ENCODE results near the gene C2CD4C. TPM values are rescaled to one million over a fixed set of nuclear protein-coding genes. Genes with fewer than 3 reads are reported as not detected.

C2CD4C gene
- total RNA-seq, 1 experiment from 2014 or later: 13.6 TPM

DNA sequence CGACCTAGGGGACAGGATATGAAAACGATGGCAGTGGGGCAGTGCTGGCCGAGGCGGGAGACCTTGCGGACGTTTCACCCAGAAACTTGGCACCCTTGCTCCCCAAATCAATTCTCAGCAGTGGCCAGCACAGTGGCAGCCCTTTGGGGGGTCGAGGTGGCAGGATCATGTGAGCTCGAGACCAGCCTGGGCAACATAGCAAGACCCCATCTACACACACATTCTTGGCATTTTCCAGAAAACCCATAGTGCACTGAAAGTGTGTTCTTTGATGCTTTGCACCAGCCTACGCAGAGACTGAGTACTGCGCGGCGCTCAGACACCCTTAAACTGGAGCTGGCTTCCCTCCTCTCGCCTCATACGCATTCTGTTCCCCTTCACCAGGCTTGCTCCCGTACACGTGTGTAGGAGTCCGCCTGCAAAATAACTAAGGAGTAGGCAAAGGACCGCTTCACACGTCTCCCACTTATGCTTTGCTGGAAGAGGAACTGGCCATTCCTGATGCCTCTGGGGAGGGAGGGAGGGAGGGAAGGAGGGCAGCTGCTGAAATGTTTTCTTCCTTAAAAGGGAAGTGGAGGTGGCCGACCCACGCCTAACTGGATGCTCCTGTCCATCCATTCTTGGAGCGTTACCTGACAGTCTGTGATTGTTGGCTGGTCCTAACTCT is 40.9 kb downstream of the C2CD4C start:
- in situ Hi-C loops (cut with HindIII; ENCODE audit: low pct_unique_long_range_greater_than_20kb, low sequenced_read_pairs): no loop called here
- ChIA-PET CTCF (interaction anchor here (0.7 kb wide), 1 partner anchor 15 kb away, joined by 3 read pairs; no protein-coding TSS in a partner anchor), POLR2A (no interaction called here)
- intact Hi-C loops (cut with micrococcal nuclease; ENCODE audit: unreplicated experiment): no loop called here
- no peak for DNase-seq (ENCODE audit: low read depth, low spot score)
- no peaks in the 10 kb centered on the region for H3K36me3 ChIP-seq (ENCODE audit: control insufficient read depth, insufficient read depth, low read length)
- H3K9me3 ChIP-seq (ENCODE audit: control insufficient read depth, insufficient read depth, low read depth, low read length): no peaks in the 10 kb centered on the region
- TF ChIP-seq, protein P1, sequence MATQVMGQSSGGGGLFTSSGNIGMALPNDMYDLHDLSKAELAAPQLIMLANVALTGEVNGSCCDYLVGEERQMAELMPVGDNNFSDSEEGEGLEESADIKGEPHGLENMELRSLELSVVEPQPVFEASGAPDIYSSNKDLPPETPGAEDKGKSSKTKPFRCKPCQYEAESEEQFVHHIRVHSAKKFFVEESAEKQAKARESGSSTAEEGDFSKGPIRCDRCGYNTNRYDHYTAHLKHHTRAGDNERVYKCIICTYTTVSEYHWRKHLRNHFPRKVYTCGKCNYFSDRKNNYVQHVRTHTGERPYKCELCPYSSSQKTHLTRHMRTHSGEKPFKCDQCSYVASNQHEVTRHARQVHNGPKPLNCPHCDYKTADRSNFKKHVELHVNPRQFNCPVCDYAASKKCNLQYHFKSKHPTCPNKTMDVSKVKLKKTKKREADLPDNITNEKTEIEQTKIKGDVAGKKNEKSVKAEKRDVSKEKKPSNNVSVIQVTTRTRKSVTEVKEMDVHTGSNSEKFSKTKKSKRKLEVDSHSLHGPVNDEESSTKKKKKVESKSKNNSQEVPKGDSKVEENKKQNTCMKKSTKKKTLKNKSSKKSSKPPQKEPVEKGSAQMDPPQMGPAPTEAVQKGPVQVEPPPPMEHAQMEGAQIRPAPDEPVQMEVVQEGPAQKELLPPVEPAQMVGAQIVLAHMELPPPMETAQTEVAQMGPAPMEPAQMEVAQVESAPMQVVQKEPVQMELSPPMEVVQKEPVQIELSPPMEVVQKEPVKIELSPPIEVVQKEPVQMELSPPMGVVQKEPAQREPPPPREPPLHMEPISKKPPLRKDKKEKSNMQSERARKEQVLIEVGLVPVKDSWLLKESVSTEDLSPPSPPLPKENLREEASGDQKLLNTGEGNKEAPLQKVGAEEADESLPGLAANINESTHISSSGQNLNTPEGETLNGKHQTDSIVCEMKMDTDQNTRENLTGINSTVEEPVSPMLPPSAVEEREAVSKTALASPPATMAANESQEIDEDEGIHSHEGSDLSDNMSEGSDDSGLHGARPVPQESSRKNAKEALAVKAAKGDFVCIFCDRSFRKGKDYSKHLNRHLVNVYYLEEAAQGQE (IDR thresholded peaks at IDR 0.05; ENCODE audit: insufficient read depth in 1 of 2, low read depth in 2 of 2, low read length in 1 of 2): no peak
- TF ChIP-seq TCF7L2 (IDR thresholded peaks at IDR 0.05; ENCODE audit: low read depth, low read length) (no peak), POLR2AphosphoS5 (IDR thresholded peaks at IDR 0.05; ENCODE audit: low read depth, low read length) (no peak)
- TF ChIP-seq, protein P2, sequence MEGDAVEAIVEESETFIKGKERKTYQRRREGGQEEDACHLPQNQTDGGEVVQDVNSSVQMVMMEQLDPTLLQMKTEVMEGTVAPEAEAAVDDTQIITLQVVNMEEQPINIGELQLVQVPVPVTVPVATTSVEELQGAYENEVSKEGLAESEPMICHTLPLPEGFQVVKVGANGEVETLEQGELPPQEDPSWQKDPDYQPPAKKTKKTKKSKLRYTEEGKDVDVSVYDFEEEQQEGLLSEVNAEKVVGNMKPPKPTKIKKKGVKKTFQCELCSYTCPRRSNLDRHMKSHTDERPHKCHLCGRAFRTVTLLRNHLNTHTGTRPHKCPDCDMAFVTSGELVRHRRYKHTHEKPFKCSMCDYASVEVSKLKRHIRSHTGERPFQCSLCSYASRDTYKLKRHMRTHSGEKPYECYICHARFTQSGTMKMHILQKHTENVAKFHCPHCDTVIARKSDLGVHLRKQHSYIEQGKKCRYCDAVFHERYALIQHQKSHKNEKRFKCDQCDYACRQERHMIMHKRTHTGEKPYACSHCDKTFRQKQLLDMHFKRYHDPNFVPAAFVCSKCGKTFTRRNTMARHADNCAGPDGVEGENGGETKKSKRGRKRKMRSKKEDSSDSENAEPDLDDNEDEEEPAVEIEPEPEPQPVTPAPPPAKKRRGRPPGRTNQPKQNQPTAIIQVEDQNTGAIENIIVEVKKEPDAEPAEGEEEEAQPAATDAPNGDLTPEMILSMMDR (IDR thresholded peaks at IDR 0.05): no peak
- no peak for ATAC-seq
- no peak overlapping the region for H3K27ac ChIP-seq (ENCODE audit: low read length)
- H3K4me1 ChIP-seq (ENCODE audit: control insufficient read depth, insufficient read depth, low read length): no peaks in the 10 kb centered on the region
- BruUV-seq (replicated peaks): no TSS peak
- no peak overlapping the region for H3K4me3 ChIP-seq (ENCODE audit: low read depth in 2 of 2, low read length in 2 of 2)
- no peaks in the 10 kb centered on the region for H3K27me3 ChIP-seq (ENCODE audit: control insufficient read depth, insufficient read depth, low read length)

DNA sequence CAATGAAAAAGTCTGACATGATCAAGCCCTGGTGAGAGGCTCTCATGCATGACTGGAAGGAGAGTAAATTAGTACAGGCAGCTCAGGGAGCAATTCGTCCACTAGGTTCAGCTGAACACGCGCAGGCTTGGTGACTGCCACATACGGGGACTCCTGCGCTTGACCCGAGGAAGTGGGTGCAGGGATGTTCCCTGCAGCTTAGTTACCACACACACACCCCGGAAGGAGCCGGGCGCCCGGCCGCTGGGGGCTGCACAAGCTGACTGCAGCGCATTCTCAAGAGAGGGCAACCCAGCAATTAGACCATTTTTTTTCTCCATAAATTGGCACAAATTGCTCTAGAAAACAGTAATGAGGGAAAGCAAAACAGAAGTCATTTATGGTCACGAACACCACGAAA is 41.4 kb downstream of the C2CD4C start:
- H3K27me3 ChIP-seq (ENCODE audit: control insufficient read depth, insufficient read depth, low read length): no peaks in the 10 kb centered on the region
- BruUV-seq (replicated peaks): no TSS peak
- ChIA-PET CTCF (no interaction called here), POLR2A (no interaction called here)
- H3K36me3 ChIP-seq (ENCODE audit: control insufficient read depth, insufficient read depth, low read length): no peaks in the 10 kb centered on the region
- H3K9me3 ChIP-seq (ENCODE audit: control insufficient read depth, insufficient read depth, low read depth, low read length): no peaks in the 10 kb centered on the region
- TF ChIP-seq POLR2AphosphoS5 (IDR thresholded peaks at IDR 0.05; ENCODE audit: low read depth, low read length) (no peak), TCF7L2 (IDR thresholded peaks at IDR 0.05; ENCODE audit: low read depth, low read length) (no peak), SIN3A (IDR thresholded peaks at IDR 0.05; ENCODE audit: borderline replicate concordance, insufficient read depth, low read depth, low read length) (no peak)
- TF ChIP-seq, protein P2 (IDR thresholded peaks at IDR 0.05): no peak
- TF ChIP-seq, protein P1 (IDR thresholded peaks at IDR 0.05; ENCODE audit: insufficient read depth in 1 of 2, low read depth in 2 of 2, low read length in 1 of 2): no peak
- ATAC-seq: no peak
- in situ Hi-C loops (cut with HindIII; ENCODE audit: low pct_unique_long_range_greater_than_20kb, low sequenced_read_pairs): no loop called here
- DNase-seq (ENCODE audit: low read depth, low spot score): no peak
- H3K4me1 ChIP-seq (ENCODE audit: control insufficient read depth, insufficient read depth, low read length): no peaks in the 10 kb centered on the region
- H3K27ac ChIP-seq (ENCODE audit: low read length): no peak overlapping the region
- no peak overlapping the region for H3K4me3 ChIP-seq (ENCODE audit: low read depth in 2 of 2, low read length in 2 of 2)
- intact Hi-C loops (cut with micrococcal nuclease; ENCODE audit: unreplicated experiment): no loop called here
